Gastrocnemius medialis (tissue), 4 donors: ENCODE measurements around the gene SMARCB1.

Experiments used
- CTCF ChIP-seq, 5 experiments: fragments of 450-650 bp in 3 of 5; fragments of 200-600 bp in 2 of 5; sonication (generic) in 2 of 5; IDR thresholded peaks in 4 of 5; conservative IDR thresholded peaks in 1 of 5; 1 replicate in 4 of 5; 2 replicates in 1 of 5; pipeline ENCODE4 v1.5.1; 2016 to 2019; ENCODE audit warnings: antibody characterized with exemption in 5 of 5, mild to moderate bottlenecking in 3 of 5, moderate library complexity in 3 of 5
- POLR2A ChIP-seq, 2 donors: fragments of 450-650 bp; IDR thresholded peaks; one replicate each; pipeline ENCODE4 v1.6.1; 2017; ENCODE audit warnings: antibody characterized with exemption in 2 of 2, mild to moderate bottlenecking in 2 of 2, moderate library complexity in 2 of 2

- no peak for TF ChIP-seq CTCF (IDR thresholded peaks at IDR 0.05 in 4 of 5, conservative IDR thresholded peaks at IDR 0.05 in 1 of 5)
- TF ChIP-seq POLR2A (IDR thresholded peaks at IDR 0.05), result no peak
These were observed 4.1 kb upstream of the SMARCB1 start for GRCh38 chr22:23782703-23783102.
